Measurements from ENCODE around the gene ACAP2. TPM values are rescaled to one million over a fixed set of nuclear protein-coding genes. Genes with fewer than 3 reads are reported as not detected.

The ACAP2 gene
- total and polyA plus RNA-seq, 4 donors, result 11.2 to 146 (median 38.7) TPM

DNA sequence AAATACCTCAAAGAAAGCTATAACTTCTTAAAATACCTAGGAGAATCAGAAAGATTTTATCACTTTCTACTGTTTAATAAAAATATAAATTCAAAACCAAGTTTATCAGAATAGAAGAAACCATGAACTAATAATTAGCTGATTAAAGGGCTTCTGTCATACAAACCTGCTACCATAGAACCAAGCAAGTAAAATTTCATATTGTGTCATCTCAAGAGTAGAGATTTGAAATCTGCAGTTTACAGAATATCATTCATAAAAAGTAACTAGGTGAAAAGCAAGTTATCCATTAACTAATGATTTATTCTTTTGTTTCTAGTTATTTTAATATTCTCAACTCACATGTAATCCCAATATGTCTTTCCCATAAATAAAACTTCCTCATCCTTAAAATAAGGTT is 135.1 kb downstream of the ACAP2 start:
- TF ChIP-seq, protein P1, sequence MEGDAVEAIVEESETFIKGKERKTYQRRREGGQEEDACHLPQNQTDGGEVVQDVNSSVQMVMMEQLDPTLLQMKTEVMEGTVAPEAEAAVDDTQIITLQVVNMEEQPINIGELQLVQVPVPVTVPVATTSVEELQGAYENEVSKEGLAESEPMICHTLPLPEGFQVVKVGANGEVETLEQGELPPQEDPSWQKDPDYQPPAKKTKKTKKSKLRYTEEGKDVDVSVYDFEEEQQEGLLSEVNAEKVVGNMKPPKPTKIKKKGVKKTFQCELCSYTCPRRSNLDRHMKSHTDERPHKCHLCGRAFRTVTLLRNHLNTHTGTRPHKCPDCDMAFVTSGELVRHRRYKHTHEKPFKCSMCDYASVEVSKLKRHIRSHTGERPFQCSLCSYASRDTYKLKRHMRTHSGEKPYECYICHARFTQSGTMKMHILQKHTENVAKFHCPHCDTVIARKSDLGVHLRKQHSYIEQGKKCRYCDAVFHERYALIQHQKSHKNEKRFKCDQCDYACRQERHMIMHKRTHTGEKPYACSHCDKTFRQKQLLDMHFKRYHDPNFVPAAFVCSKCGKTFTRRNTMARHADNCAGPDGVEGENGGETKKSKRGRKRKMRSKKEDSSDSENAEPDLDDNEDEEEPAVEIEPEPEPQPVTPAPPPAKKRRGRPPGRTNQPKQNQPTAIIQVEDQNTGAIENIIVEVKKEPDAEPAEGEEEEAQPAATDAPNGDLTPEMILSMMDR (IDR thresholded peaks at IDR 0.05; ENCODE audit: control extremely low read depth, extremely low read depth), result no peak
- ATAC-seq (ENCODE audit: insufficient read depth, low FRiP score), result no peak
- H3K36me3 ChIP-seq (ENCODE audit: control insufficient read depth in 4 of 4, insufficient read depth in 4 of 4, low read length in 4 of 4), result peaks cover 4 to 11% (median 6%) of the 10 kb centered on the region in 4 donors

DNA sequence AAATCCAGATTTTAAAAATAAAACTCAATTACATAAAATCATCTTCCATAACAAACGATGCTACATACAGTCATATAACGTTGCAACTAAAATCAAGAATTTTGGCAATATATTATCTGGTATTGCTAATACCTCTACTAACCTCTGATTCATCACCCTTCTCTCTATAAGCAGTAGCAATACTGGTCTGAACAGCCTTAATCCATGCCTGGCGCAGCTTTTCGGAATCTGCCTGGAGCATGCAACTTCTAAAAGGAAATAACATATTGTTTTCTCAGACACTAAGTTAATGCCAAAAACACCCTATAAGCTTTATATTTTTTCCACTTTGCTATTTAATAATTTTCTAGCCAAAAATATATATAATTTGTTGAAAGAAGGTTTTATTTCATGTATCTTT is 136.5 kb downstream of the ACAP2 start:
- no peak for DNase-seq
- H3K27me3 ChIP-seq (ENCODE audit: control insufficient read depth in 3 of 3, insufficient read depth in 3 of 3, low read length in 2 of 3), result no peaks in the 10 kb centered on the region
- no peak overlapping the region for H3K4me3 ChIP-seq
- H3K27ac ChIP-seq (ENCODE audit: low read depth in 1 of 2, low read length in 1 of 2), result no peak overlapping the region
- ATAC-seq (ENCODE audit: insufficient read depth, low FRiP score), result no peak
- TF ChIP-seq, protein P1 (IDR thresholded peaks at IDR 0.05; ENCODE audit: control extremely low read depth, extremely low read depth), result no peak
- peaks cover 4 to 14% (median 6%) of the 10 kb centered on the region in 4 donors for H3K36me3 ChIP-seq (ENCODE audit: control insufficient read depth in 4 of 4, insufficient read depth in 4 of 4, low read length in 4 of 4)
- H3K9ac ChIP-seq (ENCODE audit: insufficient read depth in 1 of 2, low read length in 2 of 2), result no peak overlapping the region
- no peaks in the 10 kb centered on the region for H3K9me3 ChIP-seq (ENCODE audit: control insufficient read depth in 4 of 4, insufficient read depth in 3 of 4, low read length in 3 of 4)
- WGBS, 2 donors, result 95 to 97% methylated on average over 4 of the region's 4 CpGs
- no peaks in the 10 kb centered on the region for H3K4me1 ChIP-seq (ENCODE audit: control insufficient read depth in 5 of 5, insufficient read depth in 5 of 5, low read length in 5 of 5)

More for the DNA sequence above, 135.1 kb downstream of the ACAP2 start:
- Histone ChIP-seq H3K4me3 (no peak overlapping the region), H3K4me1 (ENCODE audit: control insufficient read depth in 5 of 5, insufficient read depth in 5 of 5, low read length in 5 of 5) (no peaks in the 10 kb centered on the region), H3K9me3 (ENCODE audit: control insufficient read depth in 4 of 4, insufficient read depth in 3 of 4, low read length in 3 of 4) (no peaks in the 10 kb centered on the region), H3K27me3 (ENCODE audit: control insufficient read depth in 3 of 3, insufficient read depth in 3 of 3, low read length in 2 of 3) (no peaks in the 10 kb centered on the region), H3K9ac (ENCODE audit: insufficient read depth in 1 of 2, low read length in 2 of 2) (no peak overlapping the region), H3K27ac (ENCODE audit: low read depth in 1 of 2, low read length in 1 of 2) (no peak overlapping the region)
- DNase-seq, result no peak

DNA sequence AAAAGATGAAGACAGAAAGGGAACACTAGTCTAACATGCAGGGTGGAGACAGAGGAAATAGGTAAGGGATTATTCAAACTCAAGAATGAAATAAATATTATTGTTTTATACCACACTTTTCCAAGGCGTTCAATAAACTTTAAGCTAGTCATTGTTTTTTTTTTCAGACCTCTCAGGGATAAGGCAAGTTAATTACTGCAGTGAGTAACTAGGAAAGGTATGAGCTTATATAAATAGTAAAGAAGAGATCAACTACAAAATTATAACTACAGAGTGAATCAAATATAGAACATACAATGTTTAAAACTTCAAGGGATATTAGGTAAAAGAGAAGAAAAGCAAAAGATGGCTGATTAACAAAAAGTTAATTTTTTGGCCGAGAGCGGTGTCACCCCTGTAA is 140.4 kb downstream of the ACAP2 start:
- 89 to 95% methylated on average over 3 of the region's 3 CpGs for WGBS, 2 donors
- Histone ChIP-seq H3K27ac (ENCODE audit: low read depth in 1 of 2, low read length in 1 of 2) (no peak overlapping the region), H3K27me3 (ENCODE audit: control insufficient read depth in 3 of 3, insufficient read depth in 3 of 3, low read length in 2 of 3) (no peaks in the 10 kb centered on the region), H3K9ac (ENCODE audit: insufficient read depth in 1 of 2, low read length in 2 of 2) (no peak overlapping the region), H3K4me1 (ENCODE audit: control insufficient read depth in 5 of 5, insufficient read depth in 5 of 5, low read length in 5 of 5) (no peaks in the 10 kb centered on the region), H3K4me3 (no peak overlapping the region), H3K9me3 (ENCODE audit: control insufficient read depth in 4 of 4, insufficient read depth in 3 of 4, low read length in 3 of 4) (no peaks in the 10 kb centered on the region), H3K36me3 (ENCODE audit: control insufficient read depth in 4 of 4, insufficient read depth in 4 of 4, low read length in 4 of 4) (peaks cover 4 to 17% (median 9%) of the 10 kb centered on the region in 4 donors)
- ATAC-seq (ENCODE audit: insufficient read depth, low FRiP score), result no peak
- TF ChIP-seq, protein P1 (IDR thresholded peaks at IDR 0.05; ENCODE audit: control extremely low read depth, extremely low read depth), result no peak
- DNase-seq, result no peak

DNA sequence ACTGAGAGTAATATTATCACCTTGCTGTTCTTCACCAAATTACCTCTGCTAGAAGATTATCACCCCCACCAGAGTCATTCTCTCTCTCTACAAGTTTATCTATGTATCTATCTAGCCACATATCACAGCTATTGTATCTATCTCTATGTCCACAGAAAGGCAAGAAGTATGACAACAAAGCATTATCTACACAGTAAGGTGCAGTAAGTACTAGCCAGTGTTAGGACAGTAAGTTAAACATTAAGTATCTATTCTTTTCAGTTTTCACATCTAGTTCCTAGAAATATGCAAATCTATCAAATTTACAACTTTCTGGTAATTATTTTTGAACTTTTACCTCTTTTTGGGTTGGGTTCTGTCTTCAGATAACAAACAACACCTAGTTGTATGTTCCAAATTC is 145.4 kb downstream of the ACAP2 start:
- no peak overlapping the region for H3K4me3 ChIP-seq
- TF ChIP-seq, protein P1 (IDR thresholded peaks at IDR 0.05; ENCODE audit: control extremely low read depth, extremely low read depth), result no peak

More for the DNA sequence above, 145.4 kb downstream of the ACAP2 start:
- no peaks in the 10 kb centered on the region for H3K4me1 ChIP-seq (ENCODE audit: control insufficient read depth in 5 of 5, insufficient read depth in 5 of 5, low read length in 5 of 5)
- DNase-seq, result no peak
- no peaks in the 10 kb centered on the region for H3K9me3 ChIP-seq (ENCODE audit: control insufficient read depth in 4 of 4, insufficient read depth in 3 of 4, low read length in 3 of 4)
- no peaks in the 10 kb centered on the region for H3K27me3 ChIP-seq (ENCODE audit: control insufficient read depth in 3 of 3, insufficient read depth in 3 of 3, low read length in 2 of 3)
- ATAC-seq (ENCODE audit: insufficient read depth, low FRiP score), result no peak
- peaks cover 3 to 15% (median 12%) of the 10 kb centered on the region in 4 donors for H3K36me3 ChIP-seq (ENCODE audit: control insufficient read depth in 4 of 4, insufficient read depth in 4 of 4, low read length in 4 of 4)
- H3K9ac ChIP-seq (ENCODE audit: insufficient read depth in 1 of 2, low read length in 2 of 2), result no peak overlapping the region
- no peak overlapping the region for H3K27ac ChIP-seq (ENCODE audit: low read depth in 1 of 2, low read length in 1 of 2)
